SK-N-SH (cell line): Measurements from ENCODE around the gene SUCNR1. TPM values are rescaled to one million over a fixed set of nuclear protein-coding genes. Genes with fewer than 3 reads are reported as not detected.

Experiments
- CTCF ChIA-PET: fragments of 300-600, 350-600 bp; formaldehyde crosslinking; extraction: SDS; loops from one replicate; lab custom pipeline; 2021; lab: Yijun Ruan, JAX
- POLR2A ChIA-PET: fragments of 350-600 bp; sonication (Branson Sonifier 250); formaldehyde crosslinking; extraction: SDS; loops from one replicate; lab custom pipeline; 2020; ENCODE audit warnings: antibody characterized with exemption, inconsistent platforms; lab: Yijun Ruan, JAX
- DNase-seq: peaks from one replicate; pipeline ENCODE4 v3.0.0; 2012
- H2AFZ ChIP-seq: fragments of 200-600 bp; sonication (generic); 2 replicates; pipeline ENCODE4 v1.8.1; 2016; ENCODE audit warnings: antibody characterized with exemption, mild to moderate bottlenecking, low read depth
- H3F3A ChIP-seq: fragments of 200-600 bp; sonication (generic); replicated peaks from 2 replicates; pipeline ENCODE3; 2016; ENCODE audit warnings: antibody characterized with exemption, mild to moderate bottlenecking; ENCODE audit not compliant: insufficient read depth
- H3K27ac ChIP-seq, 2 experiments: fragments of 200-500 bp in 1 of 2; fragments of 200-600 bp in 1 of 2; sonication (Bioruptor generic) in 1 of 2; sonication (generic), shearing (Covaris generic) in 1 of 2; 2 replicates each; pipeline versions ENCODE4 v1.5.1 to v1.6.1; 2014 to 2016; ENCODE audit warnings: low read depth in 2 of 2, inconsistent platforms in 1 of 2, low read length in 1 of 2, mild to moderate bottlenecking in 1 of 2, mixed read lengths in 1 of 2
- H3K27me3 ChIP-seq: fragments of 200-600 bp; sonication (generic), shearing (Covaris generic); 2 replicates; pipeline ENCODE4 v1.6.1; 2016; ENCODE audit warnings: mixed run types; ENCODE audit not compliant: insufficient read depth
- H3K36me3 ChIP-seq, 2 experiments: fragments of 200-500 bp in 1 of 2; fragments of 200-600 bp in 1 of 2; sonication (Bioruptor generic) in 1 of 2; sonication (generic) in 1 of 2; replicated peaks in 1 of 2; 2 replicates each; pipeline versions ENCODE3 to v1.5.1; 2014 to 2016; ENCODE audit warnings: low read length in 1 of 2, mild to moderate bottlenecking in 1 of 2; ENCODE audit not compliant: insufficient read depth in 2 of 2, control insufficient read depth in 1 of 2
- H3K4me1 ChIP-seq, 2 experiments: fragments of 200-500 bp in 1 of 2; fragments of 200-600 bp in 1 of 2; sonication (Bioruptor generic) in 1 of 2; sonication (generic), shearing (Covaris generic) in 1 of 2; 2 replicates each; pipeline versions ENCODE4 v1.5.1 to v1.6.1; 2014 to 2016; ENCODE audit warnings: low read depth in 1 of 2, low read length in 1 of 2, mixed run types in 1 of 2; ENCODE audit not compliant: insufficient read depth in 2 of 2, control insufficient read depth in 1 of 2
- H3K4me2 ChIP-seq: fragments of 200-600 bp; sonication (generic), shearing (Covaris generic); 2 replicates; pipeline ENCODE4 v1.6.1; 2017; ENCODE audit warnings: mixed run types
- H3K4me3 ChIP-seq, 2 experiments: fragments of 200-500 bp in 1 of 2; fragments of 200-600 bp in 1 of 2; sonication (Bioruptor generic) in 1 of 2; sonication (generic), shearing (Covaris generic) in 1 of 2; 2 replicates each; pipeline versions ENCODE4 v1.5.1 to v1.8.1; 2014 to 2016; ENCODE audit warnings: low read depth in 2 of 2, inconsistent platforms in 1 of 2, low read length in 1 of 2, mild to moderate bottlenecking in 1 of 2, mixed read lengths in 1 of 2, moderate library complexity in 1 of 2
- H3K79me2 ChIP-seq: fragments of 200-600 bp; sonication (generic); 2 replicates; pipeline ENCODE4 v1.8.1; 2017; ENCODE audit warnings: mild to moderate bottlenecking; ENCODE audit not compliant: insufficient read depth
- H3K9ac ChIP-seq: fragments of 200-600 bp; sonication (generic); 2 replicates; pipeline ENCODE4 v1.6.1; 2017; ENCODE audit warnings: mixed run types
- H3K9me2 ChIP-seq: fragments of 200-600 bp; sonication (generic); 2 replicates; pipeline ENCODE4 v1.6.1; 2017; ENCODE audit warnings: mixed run types
- H3K9me3 ChIP-seq: fragments of 200-600 bp; sonication (generic); 2 replicates; pipeline ENCODE4 v1.6.1; 2017; ENCODE audit warnings: mixed run types, mild to moderate bottlenecking, moderate library complexity
- H4K20me1 ChIP-seq: fragments of 200-600 bp; sonication (generic); 2 replicates; pipeline ENCODE4 v1.6.1; 2017; ENCODE audit warnings: mild to moderate bottlenecking, mixed run types; ENCODE audit not compliant: insufficient read depth
- CHD2 ChIP-seq: fragments of 150-350 bp; IDR thresholded peaks from 2 replicates; pipeline ENCODE4 v1.6.1; 2018; ENCODE audit warnings: low read length; ENCODE audit not compliant: partially characterized antibody
- EP300 ChIP-seq, 2 experiments: IDR thresholded peaks; 2 replicates each; pipeline versions ENCODE4 v1.4.0 to v1.6.1; 2012; ENCODE audit warnings: borderline replicate concordance in 1 of 2, low read depth in 1 of 2, low read length in 1 of 2
- FOSL2 ChIP-seq: IDR thresholded peaks from 2 replicates; pipeline ENCODE4 v1.4.0; 2012; ENCODE audit warnings: low read depth, mild to moderate bottlenecking, moderate library complexity, borderline replicate concordance
- FOXJ3 ChIP-seq: sonication (generic); formaldehyde crosslinking; IDR thresholded peaks from 2 replicates; pipeline ENCODE4 v1.5.1; 2020; ENCODE audit warnings: mild to moderate bottlenecking, missing genetic modification reagents
- GABPA ChIP-seq: IDR thresholded peaks from 2 replicates; pipeline ENCODE4 v1.4.0; 2012; ENCODE audit warnings: low read depth, mild to moderate bottlenecking
- GATA2 ChIP-seq: sonication (generic); formaldehyde crosslinking; IDR thresholded peaks from 2 replicates; pipeline ENCODE4 v1.5.0; 2020; ENCODE audit warnings: mild to moderate bottlenecking, missing genetic modification reagents
- JUND ChIP-seq: IDR thresholded peaks from 2 replicates; pipeline ENCODE4 v1.4.0; 2012
- MEF2A ChIP-seq: IDR thresholded peaks from 2 replicates; pipeline ENCODE4 v1.4.0; 2012; ENCODE audit warnings: low read depth, borderline replicate concordance
- MXI1 ChIP-seq: IDR thresholded peaks from 2 replicates; pipeline ENCODE4 v1.6.1; 2012; ENCODE audit warnings: mild to moderate bottlenecking, low read depth, low read length, improper control_type of control experiment
- NRF1 ChIP-seq: IDR thresholded peaks from 2 replicates; pipeline ENCODE4 v1.6.1; 2012; ENCODE audit warnings: low read depth, mild to moderate bottlenecking, low read length
- PBX3 ChIP-seq: IDR thresholded peaks from 2 replicates; pipeline ENCODE4; 2012
- RAD21 ChIP-seq: IDR thresholded peaks from 2 replicates; pipeline ENCODE4 v1.6.1; 2012; ENCODE audit warnings: mild to moderate bottlenecking, low read length
- RCOR1 ChIP-seq: fragments of 150-350 bp; IDR thresholded peaks from 2 replicates; pipeline ENCODE4 v1.6.1; 2017; ENCODE audit warnings: antibody characterized with exemption, low read length
- RXRA ChIP-seq: IDR thresholded peaks from 2 replicates; pipeline ENCODE4 v1.4.0; 2012; ENCODE audit warnings: low read depth, mild to moderate bottlenecking, borderline replicate concordance
- SIN3A ChIP-seq: IDR thresholded peaks from 2 replicates; pipeline ENCODE4 v1.6.1; 2012; ENCODE audit warnings: low read depth, mild to moderate bottlenecking, low read length, moderate library complexity, borderline replicate concordance
- YY1 ChIP-seq: IDR thresholded peaks from 2 replicates; pipeline ENCODE4 v1.4.0; 2012; ENCODE audit warnings: low read depth, mild to moderate bottlenecking
- ZBTB33 ChIP-seq: IDR thresholded peaks from 2 replicates; pipeline ENCODE4 v1.4.0; 2012; ENCODE audit warnings: low read depth, borderline replicate concordance
- WGBS: methylation state at CpG from one replicate; pipeline ENCODE4 v1.1.6; 2017; ENCODE audit warnings: low lambda C conversion rate; 5-methylcytosine and 5-hydroxymethylcytosine counted together
- polyA plus RNA-seq, 3 experiments: library from polyadenylated mRNA; depleted of rRNA; stranded (reverse); fragments of >200 nt; gene quantifications; 2 replicates each; pipeline ENCODE4 v1.2.3, GENCODE V29; 2012
- TF ChIP-seq, protein P1 (sequence below): fragments of 150-350 bp; IDR thresholded peaks from 2 replicates; pipeline ENCODE4 v1.6.1; 2016; ENCODE audit warnings: mild to moderate bottlenecking, low read depth, low read length

SUCNR1 gene
- polyA plus RNA-seq, 1 of the 3 experiments (the other 2 are of a cell fraction): 1.5 TPM

DNA sequence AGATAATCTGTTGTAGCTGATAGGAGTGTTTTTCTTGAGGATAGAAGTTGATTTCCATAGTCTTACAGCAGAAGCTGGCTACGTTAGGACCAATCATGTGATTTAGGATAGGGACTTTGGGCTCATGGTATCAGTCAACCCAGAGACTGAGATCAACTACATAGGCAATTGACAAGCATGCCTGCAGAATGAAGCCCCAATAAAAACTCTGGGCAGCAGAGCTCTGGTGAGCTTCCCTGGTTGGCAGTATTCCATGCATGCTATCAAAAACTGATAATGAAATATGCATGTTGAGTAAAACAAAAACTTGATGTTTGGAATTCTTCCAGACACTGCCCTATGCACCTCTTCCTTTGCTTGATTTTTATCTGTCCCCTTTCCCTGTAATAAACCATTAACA, 38.0 kb downstream of the SUCNR1 start:
- Histone ChIP-seq H3K9me2 (no peaks in the 10 kb centered on the region), H3K27ac (peak overlapping the region; percentile 54 to 94; a peak in 3 of 4 replicates), H3K9me3 (no peaks in the 10 kb centered on the region), H3K4me1 (peaks cover 0 to 30% of the 10 kb centered on the region in 2 experiments; a peak in 3 of 4 replicates), H3K4me2 (peak overlapping the region; percentile 8; the same call in 1 of the 2 replicates), H4K20me1 (no peaks in the 10 kb centered on the region), H3K4me3 (no peak overlapping the region), H3F3A (peaks cover 45% of the 10 kb centered on the region), H3K27me3 (no peaks in the 10 kb centered on the region), H3K36me3 (peaks cover 2 to 9% of the 10 kb centered on the region in 2 experiments), H3K79me2 (peaks cover 73% of the 10 kb centered on the region), H3K9ac (peak overlapping the region; percentile 48; the same call in 1 of the 2 replicates), H2AFZ (no peak overlapping the region)
- TF ChIP-seq JUND: no peak
- no peak for TF ChIP-seq CHD2
- TF ChIP-seq MXI1: no peak
- no peak for TF ChIP-seq ZBTB33
- TF ChIP-seq EP300 (IDR thresholded peaks at IDR 0.05; ENCODE audit: borderline replicate concordance in 1 of 2, low read depth in 1 of 2, low read length in 1 of 2): no peak
- TF ChIP-seq GATA2: no peak
- TF ChIP-seq RAD21: no peak
- no peak for TF ChIP-seq RCOR1
- no peak for TF ChIP-seq YY1
- TF ChIP-seq GABPA: no peak
- TF ChIP-seq SIN3A: no peak
- no peak for TF ChIP-seq RXRA
- no peak for TF ChIP-seq PBX3
- no peak for TF ChIP-seq NRF1
- no peak for TF ChIP-seq FOSL2
- no peak for TF ChIP-seq MEF2A
- no peak for TF ChIP-seq FOXJ3 (CRISPR knock-in tag)
- TF ChIP-seq, protein P1, sequence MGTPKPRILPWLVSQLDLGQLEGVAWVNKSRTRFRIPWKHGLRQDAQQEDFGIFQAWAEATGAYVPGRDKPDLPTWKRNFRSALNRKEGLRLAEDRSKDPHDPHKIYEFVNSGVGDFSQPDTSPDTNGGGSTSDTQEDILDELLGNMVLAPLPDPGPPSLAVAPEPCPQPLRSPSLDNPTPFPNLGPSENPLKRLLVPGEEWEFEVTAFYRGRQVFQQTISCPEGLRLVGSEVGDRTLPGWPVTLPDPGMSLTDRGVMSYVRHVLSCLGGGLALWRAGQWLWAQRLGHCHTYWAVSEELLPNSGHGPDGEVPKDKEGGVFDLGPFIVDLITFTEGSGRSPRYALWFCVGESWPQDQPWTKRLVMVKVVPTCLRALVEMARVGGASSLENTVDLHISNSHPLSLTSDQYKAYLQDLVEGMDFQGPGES: no peak
- CTCF ChIA-PET: interaction anchor here (1.0 kb wide), 1 partner anchor 9 kb away, joined by 3 read pairs; no protein-coding TSS in a partner anchor
- POLR2A ChIA-PET: no interaction called here
- WGBS: 57% methylated on average over 1 of the region's 1 CpG
- DNase-seq: no peak
